Endodermal cell (in vitro differentiated cells): ENCODE data around the gene MAPKAPK3. TPM values are rescaled to one million over a fixed set of nuclear protein-coding genes. Genes with fewer than 3 reads are reported as not detected.

Experiments
- DNase-seq: peaks from one replicate; pipeline ENCODE4 v3.0.0-alpha.2; 2017
- H3K27ac ChIP-seq: 2 replicates; pipeline ENCODE4 v1.5.1; 2013; ENCODE audit warnings: mild to moderate bottlenecking, low read depth, low read length, moderate library complexity
- H3K27me3 ChIP-seq: 2 replicates; pipeline ENCODE4 v1.6.1; 2013; ENCODE audit warnings: mild to moderate bottlenecking, low read length, moderate library complexity; ENCODE audit not compliant: insufficient read depth, control insufficient read depth, poor library complexity, severe bottlenecking
- H3K36me3 ChIP-seq: 2 replicates; pipeline ENCODE4 v1.7.0; 2013; ENCODE audit warnings: mild to moderate bottlenecking, low read length, moderate library complexity; ENCODE audit not compliant: control insufficient read depth, insufficient read depth
- H3K4me1 ChIP-seq: one replicate; pipeline ENCODE4 v1.7.0; 2013; ENCODE audit warnings: low read length; ENCODE audit not compliant: control insufficient read depth, insufficient read depth
- H3K4me3 ChIP-seq: 2 replicates; pipeline ENCODE4 v1.5.1; 2013; ENCODE audit warnings: mild to moderate bottlenecking, low read length, moderate library complexity
- H3K9ac ChIP-seq: 2 replicates; pipeline ENCODE4 v1.6.1; 2013; ENCODE audit warnings: mild to moderate bottlenecking, low read length, moderate library complexity; ENCODE audit not compliant: poor library complexity, severe bottlenecking; ENCODE audit errors: extremely low read depth
- H3K9me3 ChIP-seq: 2 replicates; pipeline ENCODE4 v1.6.1; 2013; ENCODE audit warnings: mild to moderate bottlenecking, low read length, moderate library complexity; ENCODE audit not compliant: control insufficient read depth
- H3K27ac Mint-ChIP-seq: 2 replicates; pipeline ENCODE4 v1.8.0; 2020; ENCODE audit warnings: mixed read lengths
- H3K27me3 Mint-ChIP-seq: 2 replicates; pipeline ENCODE4 v1.8.0; 2021; ENCODE audit warnings: mild to moderate bottlenecking, mixed read lengths; ENCODE audit not compliant: insufficient read depth
- H3K36me3 Mint-ChIP-seq: 2 replicates; pipeline ENCODE4 v1.8.0; 2020; ENCODE audit warnings: low read depth, mixed read lengths
- H3K4me1 Mint-ChIP-seq: 2 replicates; pipeline ENCODE4 v1.8.0; 2020; ENCODE audit warnings: mixed read lengths
- H3K4me3 Mint-ChIP-seq: 2 replicates; pipeline ENCODE4 v1.8.0; 2020; ENCODE audit warnings: mild to moderate bottlenecking, moderate library complexity, mixed read lengths
- H3K9me3 Mint-ChIP-seq: 2 replicates; pipeline ENCODE4 v1.8.0; 2020; ENCODE audit warnings: mild to moderate bottlenecking, mixed read lengths
- WGBS, 2 experiments: methylation state at CpG; one replicate each; pipeline versions ENCODE4 v1.1.5 to v1.1.7; 2013; ENCODE audit warnings: missing lambda C conversion rate in 2 of 2, mixed read lengths in 1 of 2; ENCODE audit not compliant: insufficient coverage in 1 of 2, insufficient read length in 1 of 2; 5-methylcytosine and 5-hydroxymethylcytosine counted together
- total RNA-seq, 2 donors: library from RNA; stranded (reverse); fragmentation: NEBNext Ultra II Directional in 1 of 2; extraction: Animal tissue kit (Norgen Biotek cat#: 25700) in 1 of 2; gene quantifications; 2 replicates in 1 of 2; 3 replicates in 1 of 2; pipeline ENCODE4 v1.2.1, GENCODE V29; 2021
- TF ChIP-seq, protein P1 (sequence below): fragments of 200-600 bp; sonication (generic); conservative IDR thresholded peaks from 2 replicates; pipeline ENCODE4 v1.5.0; 2021; ENCODE audit warnings: antibody characterized with exemption, mild to moderate bottlenecking

The MAPKAPK3 gene
- total RNA-seq, 2 donors from 2014 or later: 37.2 to 39.7 TPM

DNA sequence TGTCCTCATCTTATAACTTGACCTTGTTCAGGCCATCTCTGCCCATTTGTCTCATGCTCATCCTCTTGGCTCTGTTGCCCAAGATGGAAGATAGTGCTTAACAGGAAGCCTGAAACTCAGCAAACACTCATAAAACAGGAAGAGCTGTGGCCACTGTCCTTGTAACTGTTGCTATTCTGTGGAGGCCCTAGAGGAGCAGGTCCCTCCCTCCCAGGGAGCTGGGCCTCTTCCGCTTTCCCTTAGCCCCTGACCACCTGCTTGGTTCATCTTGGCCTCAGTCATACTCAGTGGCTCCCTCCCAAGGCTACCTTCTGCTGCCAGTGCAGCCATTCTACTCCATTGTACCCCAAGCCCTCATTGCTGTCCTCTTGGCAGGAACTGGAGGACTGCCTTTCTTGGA is 3.5 kb downstream of the MAPKAPK3 start:
- no peak overlapping the region for H3K4me3 ChIP-seq
- 83 to 86% methylated on average over 1 of the region's 1 CpG for WGBS, 2 experiments
- H3K4me1 ChIP-seq: peaks cover 18% of the 10 kb centered on the region
- no peaks in the 10 kb centered on the region for H3K36me3 ChIP-seq
- DNase-seq: no peak
- Mint-ChIP-seq H3K36me3 (peaks cover 5% of the 10 kb centered on the region), H3K27me3 (no peaks in the 10 kb centered on the region), H3K9me3 (no peaks in the 10 kb centered on the region), H3K4me1 (peaks cover 34% of the 10 kb centered on the region), H3K27ac (no peak overlapping the region), H3K4me3 (no peak overlapping the region)
- H3K9me3 ChIP-seq: no peaks in the 10 kb centered on the region
- H3K27ac ChIP-seq: no peak overlapping the region
- TF ChIP-seq, protein P1, sequence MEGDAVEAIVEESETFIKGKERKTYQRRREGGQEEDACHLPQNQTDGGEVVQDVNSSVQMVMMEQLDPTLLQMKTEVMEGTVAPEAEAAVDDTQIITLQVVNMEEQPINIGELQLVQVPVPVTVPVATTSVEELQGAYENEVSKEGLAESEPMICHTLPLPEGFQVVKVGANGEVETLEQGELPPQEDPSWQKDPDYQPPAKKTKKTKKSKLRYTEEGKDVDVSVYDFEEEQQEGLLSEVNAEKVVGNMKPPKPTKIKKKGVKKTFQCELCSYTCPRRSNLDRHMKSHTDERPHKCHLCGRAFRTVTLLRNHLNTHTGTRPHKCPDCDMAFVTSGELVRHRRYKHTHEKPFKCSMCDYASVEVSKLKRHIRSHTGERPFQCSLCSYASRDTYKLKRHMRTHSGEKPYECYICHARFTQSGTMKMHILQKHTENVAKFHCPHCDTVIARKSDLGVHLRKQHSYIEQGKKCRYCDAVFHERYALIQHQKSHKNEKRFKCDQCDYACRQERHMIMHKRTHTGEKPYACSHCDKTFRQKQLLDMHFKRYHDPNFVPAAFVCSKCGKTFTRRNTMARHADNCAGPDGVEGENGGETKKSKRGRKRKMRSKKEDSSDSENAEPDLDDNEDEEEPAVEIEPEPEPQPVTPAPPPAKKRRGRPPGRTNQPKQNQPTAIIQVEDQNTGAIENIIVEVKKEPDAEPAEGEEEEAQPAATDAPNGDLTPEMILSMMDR: peak; percentile 29
- H3K9ac ChIP-seq: no peak overlapping the region
- H3K27me3 ChIP-seq: no peaks in the 10 kb centered on the region

DNA sequence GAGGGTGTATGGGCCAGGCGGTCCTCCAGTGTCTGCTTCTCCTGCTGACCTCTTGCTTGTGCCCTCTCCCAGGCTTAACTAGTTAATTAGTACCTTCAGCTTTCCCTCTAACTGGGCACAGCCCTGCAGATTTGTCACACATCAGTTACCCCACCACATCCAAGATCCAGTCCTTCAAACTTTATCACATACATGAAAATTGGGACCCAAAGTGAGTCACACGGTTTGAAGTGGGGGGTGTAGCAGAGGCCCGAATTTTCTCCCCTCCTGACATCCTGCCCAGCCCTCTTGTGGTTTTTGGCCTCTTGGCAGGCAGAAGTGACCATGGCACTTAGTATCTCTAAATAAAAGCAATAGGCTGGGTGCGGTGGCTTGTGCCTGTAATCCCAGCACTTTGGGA is 3.9 kb downstream of the MAPKAPK3 start:
- Mint-ChIP-seq H3K9me3 (no peaks in the 10 kb centered on the region), H3K4me1 (peaks cover 37% of the 10 kb centered on the region), H3K4me3 (no peak overlapping the region), H3K27me3 (no peaks in the 10 kb centered on the region), H3K27ac (no peak overlapping the region), H3K36me3 (peaks cover 5% of the 10 kb centered on the region)
- TF ChIP-seq, protein P1: no peak
- H3K4me3 ChIP-seq: no peak overlapping the region
- no peak overlapping the region for H3K27ac ChIP-seq
- H3K36me3 ChIP-seq: no peaks in the 10 kb centered on the region
- H3K27me3 ChIP-seq: no peaks in the 10 kb centered on the region
- peaks cover 22% of the 10 kb centered on the region for H3K4me1 ChIP-seq
- no peak overlapping the region for H3K9ac ChIP-seq
- H3K9me3 ChIP-seq: no peaks in the 10 kb centered on the region
- WGBS, 2 experiments: 90 to 93% methylated on average over 4 of the region's 4 CpGs
- DNase-seq: no peak

DNA sequence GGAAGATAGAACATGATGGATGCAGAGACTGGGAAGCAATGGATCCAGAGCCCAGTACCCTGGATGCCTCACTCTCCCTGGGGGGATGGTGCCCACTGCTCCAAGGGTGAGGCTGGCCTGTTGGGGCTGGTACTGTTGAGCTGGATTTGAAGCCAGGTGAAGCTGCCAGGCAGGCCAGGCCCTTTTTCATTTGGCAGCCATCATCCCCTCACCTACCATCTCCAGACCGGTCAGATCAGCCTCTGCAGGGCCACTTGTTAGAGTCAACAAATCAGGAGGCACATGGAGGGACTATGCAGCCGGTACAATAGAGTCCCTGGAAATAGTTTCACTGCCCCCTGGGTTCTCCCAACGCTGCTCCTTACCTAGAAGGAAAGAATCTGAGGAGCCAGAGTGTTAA is 5.9 kb downstream of the MAPKAPK3 start:
- Histone ChIP-seq H3K4me1 (peaks cover 23% of the 10 kb centered on the region), H3K36me3 (no peaks in the 10 kb centered on the region), H3K9me3 (no peaks in the 10 kb centered on the region), H3K4me3 (no peak overlapping the region), H3K27ac (no peak overlapping the region), H3K27me3 (no peaks in the 10 kb centered on the region), H3K9ac (no peak overlapping the region)
- no peak for DNase-seq
- H3K36me3 Mint-ChIP-seq: peaks cover 5% of the 10 kb centered on the region
- peaks cover 34% of the 10 kb centered on the region for H3K4me1 Mint-ChIP-seq
- H3K4me3 Mint-ChIP-seq: no peak overlapping the region
- TF ChIP-seq, protein P1: no peak
- peak overlapping the region; percentile 72 for H3K27ac Mint-ChIP-seq
- H3K9me3 Mint-ChIP-seq: no peaks in the 10 kb centered on the region
- H3K27me3 Mint-ChIP-seq: no peaks in the 10 kb centered on the region
- 70% methylated on average over 3 of the region's 3 CpGs for WGBS, 2 experiments
